Measurements from ENCODE around the gene KRTAP5-1.

- TF ChIP-seq, protein P1, sequence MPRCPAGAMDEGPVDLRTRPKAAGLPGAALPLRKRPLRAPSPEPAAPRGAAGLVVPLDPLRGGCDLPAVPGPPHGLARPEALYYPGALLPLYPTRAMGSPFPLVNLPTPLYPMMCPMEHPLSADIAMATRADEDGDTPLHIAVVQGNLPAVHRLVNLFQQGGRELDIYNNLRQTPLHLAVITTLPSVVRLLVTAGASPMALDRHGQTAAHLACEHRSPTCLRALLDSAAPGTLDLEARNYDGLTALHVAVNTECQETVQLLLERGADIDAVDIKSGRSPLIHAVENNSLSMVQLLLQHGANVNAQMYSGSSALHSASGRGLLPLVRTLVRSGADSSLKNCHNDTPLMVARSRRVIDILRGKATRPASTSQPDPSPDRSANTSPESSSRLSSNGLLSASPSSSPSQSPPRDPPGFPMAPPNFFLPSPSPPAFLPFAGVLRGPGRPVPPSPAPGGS (IDR thresholded peaks at IDR 0.05), result no peak
- TF ChIP-seq CTCF (IDR thresholded peaks at IDR 0.05) (no peak), POLR2A (IDR thresholded peaks at IDR 0.05; ENCODE audit: low read length) (no peak), REST (IDR thresholded peaks at IDR 0.05) (no peak), NR3C1 (IDR thresholded peaks at IDR 0.05) (no peak), RARB (CRISPR knock-in tag; IDR thresholded peaks at IDR 0.05) (no peak), HOXA7 (CRISPR knock-in tag; IDR thresholded peaks at IDR 0.05) (no peak), KDM1A (IDR thresholded peaks at IDR 0.05; ENCODE audit: low read depth) (no peak), RAD21 (conservative IDR thresholded peaks at IDR 0.05 in 1 of 2, IDR thresholded peaks at IDR 0.05 in 1 of 2) (no peak), EP300 (IDR thresholded peaks at IDR 0.05) (no peak), MYC (IDR thresholded peaks at IDR 0.05; ENCODE audit: borderline replicate concordance, low read length) (no peak), CHD2 (IDR thresholded peaks at IDR 0.05; ENCODE audit: low read length, partially characterized antibody) (no peak)
- TF ChIP-seq, protein P2, sequence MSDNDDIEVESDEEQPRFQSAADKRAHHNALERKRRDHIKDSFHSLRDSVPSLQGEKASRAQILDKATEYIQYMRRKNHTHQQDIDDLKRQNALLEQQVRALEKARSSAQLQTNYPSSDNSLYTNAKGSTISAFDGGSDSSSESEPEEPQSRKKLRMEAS (IDR thresholded peaks at IDR 0.05), result no peak
Observed at GRCh38 chr11:1598816-1599215, 13.7 kb upstream of the KRTAP5-1 start.

Data from A549 (cell line).